Measurements from ENCODE around the gene MSH6. TPM values are rescaled to one million over a fixed set of nuclear protein-coding genes. Genes with fewer than 3 reads are reported as not detected.

The MSH6 gene
- total and polyA plus RNA-seq, 2 of the 8 experiments (the other 6 are each of a cell fraction or from before 2014, with no cell fraction given), result 45.8 to 301 TPM

- no peak for TF ChIP-seq CBX5 (IDR thresholded peaks at IDR 0.05; ENCODE audit: low read depth, low read length)
- no peak for TF ChIP-seq CREB1 (IDR thresholded peaks at IDR 0.05)
- TF ChIP-seq POLR2AphosphoS5 (IDR thresholded peaks at IDR 0.05; ENCODE audit: low read depth, low read length), result no peak
- TF ChIP-seq TBP (IDR thresholded peaks at IDR 0.05; ENCODE audit: low read depth, low read length), result peak; percentile 32; the same call in 1 of the 2 replicates
- 0 out of 2 replicates have a peak, but pooled peaks have one; percentile 39 for TF ChIP-seq YY1 (IDR thresholded peaks at IDR 0.05; ENCODE audit: low read depth, low read length)
- peak; percentile 100 for TF ChIP-seq RAD21 (IDR thresholded peaks at IDR 0.05 in 1 of 2, conservative IDR thresholded peaks at IDR 0.05 in 1 of 2; ENCODE audit: low read depth in 2 of 2, low read length in 2 of 2)
- 0 out of 2 replicates have a peak, but pooled peaks have one; percentile 34 for TF ChIP-seq JUND (IDR thresholded peaks at IDR 0.05; ENCODE audit: low read length)
These were observed 14.9 kb upstream of the MSH6 start (continued) for GRCh38 chr2:47767880-47768609.

All from H1 (cell line).